CD14-positive monocyte (primary cell): Measurements from ENCODE around the gene KCNN4. TPM values are rescaled to one million over a fixed set of nuclear protein-coding genes. Genes with fewer than 3 reads are reported as not detected.
A peak's percentile ranks its signal among the peaks of the same experiment; 100 is the strongest.

Source experiments
- DNase-seq, 3 donors: peaks; one replicate each; pipeline ENCODE4 v3.0.0-alpha.2; 2011 to 2022
- H2AFZ ChIP-seq: 2 replicates; pipeline ENCODE4 v1.6.0; 2012; ENCODE audit warnings: mild to moderate bottlenecking, low read depth, low read length, inconsistent platforms; ENCODE audit not compliant: insufficient read depth, poor library complexity, severe bottlenecking
- H3K27ac ChIP-seq, 2 donors: 1 replicate in 1 of 2; 2 replicates in 1 of 2; pipeline ENCODE4 v1.5.1; 2012 to 2013; ENCODE audit warnings: low read length in 2 of 2, control low read depth in 1 of 2, inconsistent platforms in 1 of 2, low read depth in 1 of 2, mild to moderate bottlenecking in 1 of 2
- H3K27me3 ChIP-seq, 2 donors: one replicate each; pipeline versions ENCODE4 v1.6.0 to v1.6.1; 2011 to 2013; ENCODE audit warnings: low read length in 2 of 2; ENCODE audit not compliant: control insufficient read depth in 2 of 2, insufficient read depth in 2 of 2
- H3K36me3 ChIP-seq, 2 donors: replicated peaks in 1 of 2; 1 replicate in 1 of 2; 2 replicates in 1 of 2; pipeline versions ENCODE4 v1.5.1 to v1.6.1; 2012 to 2013; ENCODE audit warnings: low read length in 2 of 2, control low read depth in 1 of 2, inconsistent platforms in 1 of 2, mild to moderate bottlenecking in 1 of 2; ENCODE audit not compliant: insufficient read depth in 2 of 2, control insufficient read depth in 1 of 2
- H3K4me1 ChIP-seq, 2 donors: 1 replicate in 1 of 2; 2 replicates in 1 of 2; pipeline versions ENCODE4 v1.5.1 to v1.6.1; 2012 to 2013; ENCODE audit warnings: low read length in 2 of 2, control low read depth in 1 of 2, inconsistent platforms in 1 of 2, mild to moderate bottlenecking in 1 of 2, moderate library complexity in 1 of 2; ENCODE audit not compliant: insufficient read depth in 2 of 2, control insufficient read depth in 1 of 2
- H3K4me2 ChIP-seq: replicated peaks from 2 replicates; pipeline ENCODE3; 2012; ENCODE audit warnings: low read length, moderate library complexity, mild to moderate bottlenecking; ENCODE audit not compliant: poor library complexity, severe bottlenecking; ENCODE audit errors: extremely low read depth
- H3K4me3 ChIP-seq, 3 experiments: fragments of 200-600 bp in 1 of 3; sonication (generic) in 1 of 3; replicated peaks in 1 of 3; 1 replicate in 2 of 3; 2 replicates in 1 of 3; pipeline ENCODE4 v1.5.1; 2011 to 2013; ENCODE audit warnings: low read length in 3 of 3, mild to moderate bottlenecking in 3 of 3, control low read depth in 2 of 3, low read depth in 2 of 3, inconsistent platforms in 1 of 3, moderate library complexity in 1 of 3
- H3K79me2 ChIP-seq: 2 replicates; pipeline ENCODE4 v1.6.0; 2012; ENCODE audit warnings: mild to moderate bottlenecking, control low read depth, inconsistent platforms, low read length, moderate library complexity; ENCODE audit not compliant: insufficient read depth
- H3K9ac ChIP-seq: 2 replicates; pipeline ENCODE4 v1.6.0; 2017; ENCODE audit warnings: low read length, mild to moderate bottlenecking; ENCODE audit not compliant: insufficient read depth, poor library complexity, severe bottlenecking
- H3K9me3 ChIP-seq, 2 donors: replicated peaks in 1 of 2; 1 replicate in 1 of 2; 2 replicates in 1 of 2; pipeline versions ENCODE4 v1.5.1 to v1.6.1; 2012 to 2013; ENCODE audit warnings: low read length in 2 of 2, control low read depth in 1 of 2; ENCODE audit not compliant: control insufficient read depth in 1 of 2, insufficient read depth in 1 of 2
- H4K20me1 ChIP-seq: 2 replicates; pipeline ENCODE4 v1.6.0; 2012; ENCODE audit warnings: mild to moderate bottlenecking, low read length, control low read depth, moderate library complexity; ENCODE audit not compliant: insufficient read depth
- H3K27ac Mint-ChIP-seq, 7 donors: one replicate each; pipeline ENCODE4 v1.8.0; 2020; ENCODE audit warnings: mild to moderate bottlenecking in 7 of 7, mixed read lengths in 7 of 7, moderate library complexity in 6 of 7, inconsistent platforms in 2 of 7
- H3K27me3 Mint-ChIP-seq, 3 donors: one replicate each; pipeline ENCODE4 v1.8.0; 2021 to 2022; ENCODE audit warnings: low read depth in 3 of 3, mild to moderate bottlenecking in 3 of 3, mixed read lengths in 3 of 3, moderate library complexity in 3 of 3, inconsistent platforms in 1 of 3
- H3K36me3 Mint-ChIP-seq, 2 donors: one replicate each; pipeline ENCODE4 v1.8.0; 2020; ENCODE audit warnings: mixed read lengths in 2 of 2, inconsistent platforms in 1 of 2, mild to moderate bottlenecking in 1 of 2
- H3K4me1 Mint-ChIP-seq: one replicate; pipeline ENCODE4 v1.8.0; 2020; ENCODE audit warnings: mild to moderate bottlenecking, mixed read lengths
- H3K4me3 Mint-ChIP-seq, 2 donors: one replicate each; pipeline ENCODE4 v1.8.0; 2020; ENCODE audit warnings: mild to moderate bottlenecking in 2 of 2, mixed read lengths in 2 of 2, moderate library complexity in 1 of 2
- H3K9me3 Mint-ChIP-seq, 7 donors: one replicate each; pipeline ENCODE4 v1.8.0; 2020 to 2022; ENCODE audit warnings: mixed read lengths in 7 of 7, mild to moderate bottlenecking in 6 of 7, moderate library complexity in 6 of 7, inconsistent platforms in 2 of 7
- CTCF ChIP-seq: fragments of 200-600 bp; IDR thresholded peaks from one replicate; pipeline ENCODE4 v1.8.0; 2022; ENCODE audit warnings: antibody characterized with exemption, mild to moderate bottlenecking
- WGBS: methylation state at CpG from one replicate; pipeline ENCODE4 v1.1.5; 2013; ENCODE audit warnings: missing lambda C conversion rate; ENCODE audit not compliant: insufficient coverage; 5-methylcytosine and 5-hydroxymethylcytosine counted together
- intact Hi-C, 2 donors: fragments of 100-400 bp; cut with micrococcal nuclease; formaldehyde crosslinking; loops; one replicate each; pipeline versions ENCODE4 v1.15.0 to v1.15.1; 2023
- polyA plus RNA-seq, 3 donors: library from polyadenylated mRNA; depleted of rRNA in 1 of 3; unstranded in 2 of 3; stranded (reverse) in 1 of 3; fragments of 300-500 nt in 2 of 3; fragments of >200 nt in 1 of 3; fragmentation: Illumina TruSeq in 2 of 3; gene quantifications; 1 replicate in 2 of 3; 2 replicates in 1 of 3; pipeline ENCODE4 v1.2.3, GENCODE V29; 2012 to 2021

The KCNN4 gene
- polyA plus RNA-seq, 3 donors: 12.9 to 70.4 (median 17.1) TPM

GRCh38 chr19:43767818-43768217 is 13.0 kb downstream of the KCNN4 start:
- Histone ChIP-seq H3K4me2 (peak overlapping the region; percentile 66), H3K4me1 (peaks cover 80 to 84% of the 10 kb centered on the region in 2 donors), H3K9me3 (no peaks in the 10 kb centered on the region), H2AFZ (no peak overlapping the region), H4K20me1 (no peaks in the 10 kb centered on the region), H3K79me2 (peaks cover 40% of the 10 kb centered on the region), H3K36me3 (peaks cover 55 to 56% of the 10 kb centered on the region in 2 donors), H3K9ac (no peak overlapping the region), H3K4me3 (peak overlapping the region in 1 of 3 experiments; percentile 42), H3K27ac (peak overlapping the region; percentile 65 to 81), H3K27me3 (no peaks in the 10 kb centered on the region)
- peaks cover 0 to 3% (median 0%) of the 10 kb centered on the region in 3 donors for H3K27me3 Mint-ChIP-seq
- no peak for DNase-seq
- no peak for TF ChIP-seq CTCF
- H3K27ac Mint-ChIP-seq: peak overlapping the region; percentile 90 to 98 (median 93)
- H3K9me3 Mint-ChIP-seq: peaks cover 0 to 2% (median 0%) of the 10 kb centered on the region in 7 donors
- intact Hi-C loops: loop anchor here in 1 of 2 donors (2.0 to 5.0 kb wide), 2 partner anchors 17 to 101 kb away; no protein-coding TSS in a partner anchor
- WGBS: 0% methylated on average over 1 of the region's 1 CpG
- peaks cover 83% of the 10 kb centered on the region for H3K4me1 Mint-ChIP-seq
- peak overlapping the region in 1 of 2 donors; percentile 56 for H3K4me3 Mint-ChIP-seq
- H3K36me3 Mint-ChIP-seq: peaks cover 49 to 73% of the 10 kb centered on the region in 2 donors

GRCh38 chr19:43767316-43767715 is 13.5 kb downstream of the KCNN4 start:
- H3K36me3 ChIP-seq: peaks cover 51 to 52% of the 10 kb centered on the region in 2 donors
- DNase-seq: no peak
- H4K20me1 ChIP-seq: no peaks in the 10 kb centered on the region
- H3K36me3 Mint-ChIP-seq: peaks cover 45 to 70% of the 10 kb centered on the region in 2 donors
- no peak overlapping the region for H3K4me3 ChIP-seq
- WGBS: 92% methylated on average over 5 of the region's 7 CpGs
- no peak overlapping the region for H3K4me3 Mint-ChIP-seq
- peaks cover 87% of the 10 kb centered on the region for H3K4me1 Mint-ChIP-seq
- H3K9me3 ChIP-seq: no peaks in the 10 kb centered on the region
- peak overlapping the region; percentile 90 to 98 (median 93) for H3K27ac Mint-ChIP-seq
- no peak for TF ChIP-seq CTCF
- H3K27me3 ChIP-seq: no peaks in the 10 kb centered on the region
- H3K27me3 Mint-ChIP-seq: peaks cover 0 to 3% (median 0%) of the 10 kb centered on the region in 3 donors
- H3K79me2 ChIP-seq: peaks cover 35% of the 10 kb centered on the region
- no peak overlapping the region for H2AFZ ChIP-seq
- peaks cover 0 to 2% (median 0%) of the 10 kb centered on the region in 7 donors for H3K9me3 Mint-ChIP-seq
- peaks cover 80 to 84% of the 10 kb centered on the region in 2 donors for H3K4me1 ChIP-seq
- no peak overlapping the region for H3K9ac ChIP-seq
- intact Hi-C loops: loop anchor here in 1 of 2 donors (5.0 kb wide), 1 partner anchor 100 kb away; no protein-coding TSS in a partner anchor
- H3K4me2 ChIP-seq: no peak overlapping the region
- peak overlapping the region; percentile 65 to 81 for H3K27ac ChIP-seq
